Sigmoid colon (tissue), 7 donors: ENCODE results near the gene ARHGAP30. TPM values are rescaled to one million over a fixed set of nuclear protein-coding genes. Genes with fewer than 3 reads are reported as not detected.

Source experiments
- DNase-seq: peaks from one replicate; pipeline ENCODE4 v3.0.0-alpha.2; 2019
- H3K27ac ChIP-seq, 4 donors: fragments of 200-600 bp; sonication (generic); one replicate each; pipeline ENCODE4 v1.5.1; 2016 to 2019; ENCODE audit warnings: mild to moderate bottlenecking in 1 of 4
- H3K27me3 ChIP-seq, 3 donors: fragments of 200-600 bp; sonication (generic); one replicate each; pipeline ENCODE4 v1.5.1; 2019; ENCODE audit warnings: mild to moderate bottlenecking in 1 of 3
- H3K36me3 ChIP-seq, 4 donors: fragments of 200-600 bp; sonication (generic); one replicate each; pipeline ENCODE4 v1.5.1; 2016 to 2019
- H3K4me1 ChIP-seq, 4 donors: fragments of 200-600 bp; sonication (generic); one replicate each; pipeline ENCODE4 v1.5.1; 2017 to 2019
- H3K4me3 ChIP-seq, 4 donors: fragments of 200-600 bp; sonication (generic); one replicate each; pipeline ENCODE4 v1.5.1; 2017 to 2019; ENCODE audit warnings: mild to moderate bottlenecking in 2 of 4, moderate library complexity in 1 of 4
- H3K9me3 ChIP-seq, 4 donors: fragments of 200-600 bp in 3 of 4; sonication (generic) in 3 of 4; one replicate each; pipeline versions ENCODE4 v1.5.1 to v1.6.1; 2013 to 2019
- EP300 ChIP-seq, 4 donors: sonication (generic); formaldehyde crosslinking; IDR thresholded peaks; one replicate each; pipeline ENCODE4 v1.6.1; 2017; ENCODE audit warnings: antibody characterized with exemption in 4 of 4
- POLR2A ChIP-seq, 2 donors: fragments of 450-650 bp; IDR thresholded peaks; one replicate each; pipeline ENCODE4 v1.6.1; 2016; ENCODE audit warnings: antibody characterized with exemption in 2 of 2, mild to moderate bottlenecking in 2 of 2, moderate library complexity in 2 of 2
- POLR2AphosphoS5 ChIP-seq, 4 donors: sonication (generic); formaldehyde crosslinking; IDR thresholded peaks; one replicate each; pipeline ENCODE4 v1.6.1; 2017; ENCODE audit warnings: antibody characterized with exemption in 4 of 4
- WGBS, 2 donors: extraction: QIAGEN DNeasy Blood & Tissue Kit; methylation state at CpG; one replicate each; pipeline ENCODE4 v1.1.7; 2013; 5-methylcytosine and 5-hydroxymethylcytosine counted together
- intact Hi-C: fragments of 100-400 bp; cut with DNase I; formaldehyde crosslinking; loops from one replicate; pipeline ENCODE4 v1.15.1; 2023
- polyA plus RNA-seq, 3 donors: library from polyadenylated mRNA; stranded (reverse); fragments of 200-250 nt; gene quantifications; one replicate each; pipeline ENCODE4 v1.2.3, GENCODE V29; 2013
- total RNA-seq, 4 donors: library from RNA; depleted of rRNA; stranded (reverse); fragments of >200 nt; gene quantifications; one replicate each; pipeline ENCODE4 v1.1.0, GENCODE V29; 2016
- TF ChIP-seq, protein P1 (sequence below), 4 experiments: fragments of 450-650 bp in 3 of 4; fragments of 200-600 bp in 1 of 4; IDR thresholded peaks; one replicate each; pipeline ENCODE4 v1.5.1; 2016 to 2019; ENCODE audit warnings: antibody characterized with exemption in 4 of 4, mild to moderate bottlenecking in 3 of 4, moderate library complexity in 2 of 4
- donor health status: healthy with polysubstance abuse.
- donor health status: Bipolar disorder and iron deficiency.
- donor health status: healthy.

Gene ARHGAP30
- total and polyA plus RNA-seq, 7 donors, result 4.4 to 37.8 (median 6.1) TPM

DNA sequence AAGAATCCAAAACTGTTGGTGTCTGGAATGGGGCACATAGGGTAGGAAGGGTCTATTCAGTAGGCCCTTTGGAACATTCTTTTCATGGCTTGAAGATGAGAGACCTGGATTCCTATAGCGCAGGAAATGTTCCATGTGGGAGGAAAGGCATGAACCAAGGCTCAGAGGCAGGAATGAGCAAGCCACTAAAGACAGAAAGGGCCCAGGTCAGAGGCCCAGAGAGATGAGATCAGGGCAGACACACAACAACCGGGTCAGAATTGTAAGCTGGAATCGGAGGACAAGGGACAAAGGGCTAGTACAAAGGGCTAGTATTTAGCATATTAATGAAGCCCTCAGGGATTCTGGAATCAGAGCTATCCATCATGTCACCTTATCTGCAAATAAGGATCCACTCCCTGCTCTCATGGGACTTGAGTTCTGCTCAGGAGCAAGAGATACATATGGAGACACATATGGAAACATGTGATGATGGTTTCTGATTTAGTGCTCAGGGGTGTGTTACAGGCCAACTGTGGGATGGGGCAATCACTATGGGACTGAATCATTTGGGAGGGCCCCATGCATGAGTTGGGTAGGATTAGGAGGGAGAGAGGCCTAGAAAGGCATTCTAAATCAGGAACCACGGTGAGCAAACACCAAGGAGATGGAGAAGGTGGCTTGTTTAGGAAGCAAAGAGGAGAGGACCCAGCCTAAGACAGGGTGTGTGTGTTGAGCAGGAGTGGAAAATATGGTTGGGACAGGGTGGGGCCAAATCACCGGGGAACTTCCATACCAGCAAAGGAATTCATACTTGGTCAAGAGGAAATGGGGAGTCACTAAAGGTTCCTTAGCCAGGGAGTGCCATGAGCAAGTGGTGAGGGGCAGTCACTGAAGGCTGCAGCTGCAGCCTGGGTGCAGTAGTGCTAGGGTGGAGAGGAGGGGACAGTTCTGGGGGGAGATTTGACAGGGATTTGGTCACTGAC lies 11.0 kb upstream of the ARHGAP30 start:
- no peak overlapping the region for H3K4me3 ChIP-seq
- no peaks in the 10 kb centered on the region for H3K9me3 ChIP-seq
- peaks cover 0 to 4% (median 0%) of the 10 kb centered on the region in 3 donors for H3K27me3 ChIP-seq
- intact Hi-C loops, result no loop called here
- H3K36me3 ChIP-seq, result no peaks in the 10 kb centered on the region
- TF ChIP-seq POLR2AphosphoS5 (IDR thresholded peaks at IDR 0.05), result no peak
- H3K27ac ChIP-seq, result no peak overlapping the region
- no peaks in the 10 kb centered on the region for H3K4me1 ChIP-seq
- 77 to 83% methylated on average over 5 of the region's 5 CpGs for WGBS, 2 donors
- no peak for DNase-seq

DNA sequence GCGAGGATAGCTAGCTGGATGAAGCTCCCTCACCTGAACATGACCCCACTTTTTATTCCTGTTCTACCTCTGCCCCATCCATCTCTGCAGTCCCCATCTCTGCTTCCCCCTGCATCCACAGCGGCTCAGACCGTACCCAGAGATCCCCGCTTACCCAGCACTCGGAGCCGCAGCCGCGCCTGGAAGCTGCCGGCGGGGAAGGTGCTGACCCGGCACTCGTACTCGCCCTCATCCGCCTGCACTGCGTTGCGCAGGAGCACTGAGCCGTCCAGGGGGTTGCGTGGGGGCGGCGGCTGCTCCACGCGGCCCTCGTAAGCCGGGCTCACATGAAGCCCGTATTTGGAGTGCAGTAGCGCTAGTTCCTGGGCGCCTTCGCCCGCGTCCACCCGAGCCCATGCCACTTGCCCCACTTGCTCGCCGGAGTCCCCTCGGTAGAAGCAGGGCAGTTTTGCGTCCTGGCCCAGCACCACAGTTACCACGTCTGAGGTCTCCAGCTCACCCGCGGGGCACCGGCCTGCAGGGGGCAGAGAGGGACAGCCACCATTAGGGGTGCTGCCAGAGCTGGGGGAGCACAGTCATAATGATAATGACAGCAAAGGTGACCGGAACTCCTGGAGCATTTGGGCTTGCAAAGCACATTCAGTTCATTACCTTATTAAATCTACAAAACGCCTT lies 9.9 kb upstream of the ARHGAP30 start:
- Histone ChIP-seq H3K27me3 (peaks cover 0 to 4% (median 0%) of the 10 kb centered on the region in 3 donors), H3K4me1 (no peaks in the 10 kb centered on the region), H3K4me3 (no peak overlapping the region), H3K27ac (no peak overlapping the region), H3K9me3 (no peaks in the 10 kb centered on the region), H3K36me3 (no peaks in the 10 kb centered on the region)
- no peak for DNase-seq
- 78 to 89% methylated on average over 41 of the region's 41 CpGs for WGBS, 2 donors
- intact Hi-C loops, result no loop called here
- TF ChIP-seq POLR2AphosphoS5 (IDR thresholded peaks at IDR 0.05) (no peak), EP300 (IDR thresholded peaks at IDR 0.05) (no peak), POLR2A (IDR thresholded peaks at IDR 0.05) (no peak)
- TF ChIP-seq, protein P1, sequence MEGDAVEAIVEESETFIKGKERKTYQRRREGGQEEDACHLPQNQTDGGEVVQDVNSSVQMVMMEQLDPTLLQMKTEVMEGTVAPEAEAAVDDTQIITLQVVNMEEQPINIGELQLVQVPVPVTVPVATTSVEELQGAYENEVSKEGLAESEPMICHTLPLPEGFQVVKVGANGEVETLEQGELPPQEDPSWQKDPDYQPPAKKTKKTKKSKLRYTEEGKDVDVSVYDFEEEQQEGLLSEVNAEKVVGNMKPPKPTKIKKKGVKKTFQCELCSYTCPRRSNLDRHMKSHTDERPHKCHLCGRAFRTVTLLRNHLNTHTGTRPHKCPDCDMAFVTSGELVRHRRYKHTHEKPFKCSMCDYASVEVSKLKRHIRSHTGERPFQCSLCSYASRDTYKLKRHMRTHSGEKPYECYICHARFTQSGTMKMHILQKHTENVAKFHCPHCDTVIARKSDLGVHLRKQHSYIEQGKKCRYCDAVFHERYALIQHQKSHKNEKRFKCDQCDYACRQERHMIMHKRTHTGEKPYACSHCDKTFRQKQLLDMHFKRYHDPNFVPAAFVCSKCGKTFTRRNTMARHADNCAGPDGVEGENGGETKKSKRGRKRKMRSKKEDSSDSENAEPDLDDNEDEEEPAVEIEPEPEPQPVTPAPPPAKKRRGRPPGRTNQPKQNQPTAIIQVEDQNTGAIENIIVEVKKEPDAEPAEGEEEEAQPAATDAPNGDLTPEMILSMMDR (IDR thresholded peaks at IDR 0.05), result no peak

DNA sequence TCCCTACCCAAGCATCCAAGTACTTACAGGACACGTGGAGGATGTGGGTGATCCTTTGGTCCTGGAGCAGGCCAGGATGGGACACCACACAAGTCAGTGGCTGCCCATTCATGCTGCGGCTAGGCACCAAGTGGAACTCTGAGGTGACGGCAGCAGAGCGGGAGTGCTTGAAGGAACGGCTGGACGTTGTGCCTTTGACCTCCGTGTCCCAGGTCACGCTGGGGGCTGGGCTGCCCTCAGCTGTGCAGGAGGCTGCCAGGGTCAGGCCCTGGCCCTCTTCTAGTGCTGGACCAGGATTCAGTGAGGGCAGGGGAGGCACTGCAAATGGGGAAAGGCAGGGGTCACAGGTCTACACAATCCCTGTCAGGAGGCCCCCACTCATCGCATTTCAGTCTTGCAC lies 7.7 kb upstream of the ARHGAP30 start:
- intact Hi-C loops, result no loop called here
- WGBS, 2 donors, result 86% methylated on average over 9 of the region's 9 CpGs
- DNase-seq, result no peak
- no peaks in the 10 kb centered on the region for H3K36me3 ChIP-seq
- no peaks in the 10 kb centered on the region for H3K4me1 ChIP-seq
- no peak overlapping the region for H3K4me3 ChIP-seq
- peaks cover 0 to 4% (median 0%) of the 10 kb centered on the region in 3 donors for H3K27me3 ChIP-seq
- H3K27ac ChIP-seq, result no peak overlapping the region
- H3K9me3 ChIP-seq, result no peaks in the 10 kb centered on the region
- TF ChIP-seq, protein P1 (IDR thresholded peaks at IDR 0.05), result no peak
- TF ChIP-seq EP300 (IDR thresholded peaks at IDR 0.05) (no peak), POLR2A (IDR thresholded peaks at IDR 0.05) (no peak), POLR2AphosphoS5 (IDR thresholded peaks at IDR 0.05) (no peak)

DNA sequence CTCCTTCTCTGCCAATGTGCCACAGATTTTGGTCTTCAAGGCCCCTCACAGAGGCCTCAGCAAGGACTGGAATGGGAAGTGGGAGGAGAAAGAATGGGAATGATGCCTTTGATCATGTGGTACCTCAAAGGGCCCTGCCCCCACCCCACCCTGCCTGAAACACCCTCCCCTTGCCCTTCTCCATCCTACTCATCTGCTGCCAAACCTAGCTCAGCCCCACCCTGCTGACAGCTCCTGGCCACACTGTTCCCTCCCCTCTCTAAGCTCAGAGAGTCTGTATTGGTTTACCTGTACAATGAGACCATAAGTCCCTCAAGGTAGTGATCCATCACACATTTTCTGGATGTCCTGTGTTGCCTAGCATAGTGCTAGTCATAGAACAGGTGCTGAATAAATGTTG lies 6.7 kb upstream of the ARHGAP30 start:
- H3K9me3 ChIP-seq, result no peaks in the 10 kb centered on the region
- TF ChIP-seq POLR2AphosphoS5 (IDR thresholded peaks at IDR 0.05) (no peak), EP300 (IDR thresholded peaks at IDR 0.05) (no peak), POLR2A (IDR thresholded peaks at IDR 0.05) (no peak)
- TF ChIP-seq, protein P1 (IDR thresholded peaks at IDR 0.05), result no peak
- H3K27me3 ChIP-seq, result peaks cover 0 to 4% (median 0%) of the 10 kb centered on the region in 3 donors
- H3K4me3 ChIP-seq, result no peak overlapping the region
- intact Hi-C loops, result no loop called here
- H3K36me3 ChIP-seq, result no peaks in the 10 kb centered on the region
- no peaks in the 10 kb centered on the region for H3K4me1 ChIP-seq
- no peak for DNase-seq
- no peak overlapping the region for H3K27ac ChIP-seq

DNA sequence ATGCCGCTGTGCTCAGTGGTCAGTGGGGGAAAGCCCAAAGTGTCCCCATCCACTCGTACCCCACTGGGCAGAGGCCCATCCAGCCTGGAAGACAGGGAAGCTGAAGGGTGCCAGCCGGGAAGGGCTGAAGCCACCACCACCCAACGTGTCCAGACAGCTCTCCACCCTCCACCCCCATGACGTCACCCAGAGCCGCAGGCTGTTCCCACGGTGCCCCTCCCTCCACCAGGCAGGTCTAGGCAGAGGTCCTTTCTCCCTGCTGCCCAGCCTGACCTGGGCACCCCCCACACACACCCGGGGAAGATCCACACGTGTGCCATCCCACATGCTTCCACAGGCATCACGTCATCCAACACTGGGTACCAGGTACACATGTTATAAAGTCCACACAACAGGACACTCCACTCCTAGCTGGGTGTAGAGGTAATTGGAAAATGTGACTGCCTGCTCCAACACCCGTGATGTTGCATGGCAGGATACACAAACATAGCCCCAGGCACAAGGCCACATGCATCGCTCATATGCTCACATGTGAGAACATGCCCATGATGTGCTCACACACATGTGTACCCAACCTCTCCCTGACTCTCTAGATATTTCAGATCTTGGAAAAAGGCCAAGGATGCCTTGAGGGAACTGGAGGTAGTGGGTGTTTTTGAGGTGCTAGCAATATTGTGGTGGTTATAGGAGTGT lies 5.1 kb upstream of the ARHGAP30 start:
- Histone ChIP-seq H3K27ac (no peak overlapping the region), H3K4me3 (no peak overlapping the region), H3K27me3 (peaks cover 0 to 4% (median 0%) of the 10 kb centered on the region in 3 donors), H3K4me1 (no peaks in the 10 kb centered on the region), H3K36me3 (no peaks in the 10 kb centered on the region), H3K9me3 (no peaks in the 10 kb centered on the region)
- TF ChIP-seq, protein P1 (IDR thresholded peaks at IDR 0.05), result no peak
- TF ChIP-seq POLR2A (IDR thresholded peaks at IDR 0.05) (no peak), EP300 (IDR thresholded peaks at IDR 0.05) (no peak), POLR2AphosphoS5 (IDR thresholded peaks at IDR 0.05) (no peak)
- intact Hi-C loops, result no loop called here
- DNase-seq, result no peak
- 81 to 88% methylated on average over 12 of the region's 12 CpGs for WGBS, 2 donors
